ENCODE data around the gene RBM20.
"Not testable (repeated sequence)": the region's sequence is repeated elsewhere in the genome, so short reads cannot be mapped to it uniquely, and the experiment has no call there.

Gene RBM20

GRCh38 chr10:110765513-110766319 is 121.6 kb downstream of the RBM20 start:
- DNase-seq = no peak

GRCh38 chr10:110767601-110768000 is 123.5 kb downstream of the RBM20 start:
- DNase-seq = not testable (repeated sequence)

GRCh38 chr10:110770243-110770642 is 126.1 kb downstream of the RBM20 start:
- no peak for DNase-seq

GRCh38 chr10:110771486-110771885 is 127.3 kb downstream of the RBM20 start:
- DNase-seq = no peak

- DNase-seq = no peak
Measured at GRCh38 chr10:110771991-110772390, 127.9 kb downstream of the RBM20 start.

- no peak for DNase-seq
Measured at GRCh38 chr10:110772454-110773025, 128.4 kb downstream of the RBM20 start.

- no peak for DNase-seq
Measured at GRCh38 chr10:110773693-110774068, 129.5 kb downstream of the RBM20 start.

GRCh38 chr10:110774069-110775019 is 130.2 kb downstream of the RBM20 start:
- no peak for DNase-seq

GRCh38 chr10:110775020-110775375 is 130.9 kb downstream of the RBM20 start:
- DNase-seq = no peak

- no peak for DNase-seq
Measured at GRCh38 chr10:110775406-110775805, 131.3 kb downstream of the RBM20 start.

GRCh38 chr10:110777017-110777416 is 132.9 kb downstream of the RBM20 start:
- no peak for DNase-seq

- DNase-seq = no peak
Measured at GRCh38 chr10:110777661-110778060, 133.5 kb downstream of the RBM20 start.

GRCh38 chr10:110778211-110778610 is 134.1 kb downstream of the RBM20 start:
- DNase-seq = no peak

- DNase-seq = no peak
Measured at GRCh38 chr10:110779489-110779888, 135.4 kb downstream of the RBM20 start.

- DNase-seq = no peak
Measured at GRCh38 chr10:110780704-110781103, 136.6 kb downstream of the RBM20 start.

GRCh38 chr10:110781139-110781538 is 137.0 kb downstream of the RBM20 start:
- DNase-seq = no peak

GRCh38 chr10:110782616-110783015 is 138.5 kb downstream of the RBM20 start:
- no peak for DNase-seq

- peak; percentile 61 for DNase-seq
Measured at GRCh38 chr10:110783509-110784107, 139.5 kb downstream of the RBM20 start.

GRCh38 chr10:110784198-110784597 is 140.1 kb downstream of the RBM20 start:
- no peak for DNase-seq

- DNase-seq = no peak
Measured at GRCh38 chr10:110786172-110786571, 142.0 kb downstream of the RBM20 start.

- DNase-seq = no peak
Measured at GRCh38 chr10:110788620-110789385, 144.7 kb downstream of the RBM20 start.
